ENCODE measurements around the gene CYP2S1.

Gene CYP2S1

GRCh38 chr19:41189425-41190065, 3.5 kb upstream of the CYP2S1 start:
- no peak overlapping the region for H3K18ac ChIP-seq (ENCODE audit: low read length)
- no peak overlapping the region for H2BK120ac ChIP-seq (ENCODE audit: insufficient read depth, low read length, poor library complexity)
- no peak for DNase-seq
- no peak overlapping the region for H3K4ac ChIP-seq (ENCODE audit: low read depth, low read length)
- H3K36me3 ChIP-seq (ENCODE audit: control insufficient read depth in 1 of 2, insufficient read depth in 2 of 2, low read length in 2 of 2), result no peaks in the 10 kb centered on the region
- no peaks in the 10 kb centered on the region for H3K27me3 ChIP-seq (ENCODE audit: insufficient read depth, low read length)
- H3K4me3 ChIP-seq (ENCODE audit: low read depth, low read length), result no peak overlapping the region
- H3K9me3 ChIP-seq (ENCODE audit: insufficient read depth, low read depth, low read length), result no peaks in the 10 kb centered on the region
- WGBS (ENCODE audit: extremely low coverage, insufficient coverage, insufficient read length), result no CpG with 5 or more reads among the region's 8 CpGs
- H3K4me2 ChIP-seq (ENCODE audit: low read length), result no peak overlapping the region
- no peak overlapping the region for H4K8ac ChIP-seq (ENCODE audit: low read depth, low read length)
- H3K14ac ChIP-seq (ENCODE audit: low read length), result no peak overlapping the region
- H3K23ac ChIP-seq (ENCODE audit: low read length), result no peak overlapping the region
- no peak overlapping the region for H3K9ac ChIP-seq (ENCODE audit: low read length)
- no peaks in the 10 kb centered on the region for H3K79me2 ChIP-seq (ENCODE audit: control insufficient read depth, insufficient read depth, low read length, poor library complexity)
- no peak overlapping the region for H4K91ac ChIP-seq (ENCODE audit: low read depth, low read length)
- H2BK5ac ChIP-seq (ENCODE audit: low read depth, low read length, poor library complexity), result no peak overlapping the region
- H3K27ac ChIP-seq (ENCODE audit: low read depth, low read length), result no peak overlapping the region
- H4K12ac ChIP-seq (ENCODE audit: low read depth, low read length), result no peak overlapping the region
- no peak overlapping the region for H2BK12ac ChIP-seq (ENCODE audit: low read length)
- H2AK5ac ChIP-seq (ENCODE audit: low read length), result no peak overlapping the region
- H3K4me1 ChIP-seq (ENCODE audit: control insufficient read depth in 1 of 2, insufficient read depth in 2 of 2, low read length in 2 of 2), result peaks cover 15% of the 10 kb centered on the region in 2 experiments
- peaks cover 4% of the 10 kb centered on the region for H3K79me1 ChIP-seq (ENCODE audit: low read length)
- no peak overlapping the region for H2AFZ ChIP-seq (ENCODE audit: insufficient read depth, low read length, poor library complexity)

- peak overlapping the region; percentile 26 for H3K18ac ChIP-seq (ENCODE audit: low read length)
- H3K4me3 ChIP-seq (ENCODE audit: low read depth, low read length), result peak overlapping the region; percentile 68
- H2AK5ac ChIP-seq (ENCODE audit: low read length), result no peak overlapping the region
- H2AFZ ChIP-seq (ENCODE audit: insufficient read depth, low read length, poor library complexity), result peak overlapping the region; percentile 52
- H3K79me2 ChIP-seq (ENCODE audit: control insufficient read depth, insufficient read depth, low read length, poor library complexity), result no peaks in the 10 kb centered on the region
- no peak overlapping the region for H3K27ac ChIP-seq (ENCODE audit: low read depth, low read length)
- H3K9me3 ChIP-seq (ENCODE audit: insufficient read depth, low read depth, low read length), result no peaks in the 10 kb centered on the region
- H3K27me3 ChIP-seq (ENCODE audit: insufficient read depth, low read length), result no peaks in the 10 kb centered on the region
- no peak overlapping the region for H3K4ac ChIP-seq (ENCODE audit: low read depth, low read length)
- peak overlapping the region; percentile 42 for H4K8ac ChIP-seq (ENCODE audit: low read depth, low read length)
- WGBS (ENCODE audit: extremely low coverage, insufficient coverage, insufficient read length), result no CpG with 5 or more reads among the region's 13 CpGs
- H3K4me1 ChIP-seq (ENCODE audit: control insufficient read depth in 1 of 2, insufficient read depth in 2 of 2, low read length in 2 of 2), result peaks cover 20 to 21% of the 10 kb centered on the region in 2 experiments
- peak overlapping the region; percentile 72 for H3K4me2 ChIP-seq (ENCODE audit: low read length)
- no peak overlapping the region for H2BK12ac ChIP-seq (ENCODE audit: low read length)
- no peaks in the 10 kb centered on the region for H3K36me3 ChIP-seq (ENCODE audit: control insufficient read depth in 1 of 2, insufficient read depth in 2 of 2, low read length in 2 of 2)
- peak overlapping the region; percentile 32 for H2BK120ac ChIP-seq (ENCODE audit: insufficient read depth, low read length, poor library complexity)
- H4K12ac ChIP-seq (ENCODE audit: low read depth, low read length), result no peak overlapping the region
- peak overlapping the region; percentile 16 for H3K14ac ChIP-seq (ENCODE audit: low read length)
- no peak overlapping the region for H2BK5ac ChIP-seq (ENCODE audit: low read depth, low read length, poor library complexity)
- peaks cover 4% of the 10 kb centered on the region for H3K79me1 ChIP-seq (ENCODE audit: low read length)
- H3K23ac ChIP-seq (ENCODE audit: low read length), result no peak overlapping the region
- no peak for DNase-seq
- H4K91ac ChIP-seq (ENCODE audit: low read depth, low read length), result peak overlapping the region; percentile 67
- no peak overlapping the region for H3K9ac ChIP-seq (ENCODE audit: low read length)
Measured at GRCh38 chr19:41193430-41194156, 574 bp downstream of the CYP2S1 start.

GRCh38 chr19:41194157-41194552, 1.1 kb downstream of the CYP2S1 start:
- no peak overlapping the region for H4K91ac ChIP-seq (ENCODE audit: low read depth, low read length)
- H3K14ac ChIP-seq (ENCODE audit: low read length), result no peak overlapping the region
- peak overlapping the region; percentile 72 for H3K4me2 ChIP-seq (ENCODE audit: low read length)
- H3K79me2 ChIP-seq (ENCODE audit: control insufficient read depth, insufficient read depth, low read length, poor library complexity), result no peaks in the 10 kb centered on the region
- peaks cover 20 to 21% of the 10 kb centered on the region in 2 experiments for H3K4me1 ChIP-seq (ENCODE audit: control insufficient read depth in 1 of 2, insufficient read depth in 2 of 2, low read length in 2 of 2)
- H4K8ac ChIP-seq (ENCODE audit: low read depth, low read length), result no peak overlapping the region
- H2BK120ac ChIP-seq (ENCODE audit: insufficient read depth, low read length, poor library complexity), result peak overlapping the region; percentile 21
- no peak overlapping the region for H3K18ac ChIP-seq (ENCODE audit: low read length)
- no peak overlapping the region for H2AFZ ChIP-seq (ENCODE audit: insufficient read depth, low read length, poor library complexity)
- H3K9me3 ChIP-seq (ENCODE audit: insufficient read depth, low read depth, low read length), result no peaks in the 10 kb centered on the region
- H4K12ac ChIP-seq (ENCODE audit: low read depth, low read length), result no peak overlapping the region
- no peak overlapping the region for H2BK5ac ChIP-seq (ENCODE audit: low read depth, low read length, poor library complexity)
- peak overlapping the region; percentile 27 for H2BK12ac ChIP-seq (ENCODE audit: low read length)
- WGBS (ENCODE audit: extremely low coverage, insufficient coverage, insufficient read length), result no CpG with 5 or more reads among the region's 6 CpGs
- H3K23ac ChIP-seq (ENCODE audit: low read length), result no peak overlapping the region
- H2AK5ac ChIP-seq (ENCODE audit: low read length), result peak overlapping the region; percentile 85
- no peak overlapping the region for H3K4ac ChIP-seq (ENCODE audit: low read depth, low read length)
- no peak overlapping the region for H3K27ac ChIP-seq (ENCODE audit: low read depth, low read length)
- no peak overlapping the region for H3K9ac ChIP-seq (ENCODE audit: low read length)
- peaks cover 4% of the 10 kb centered on the region for H3K79me1 ChIP-seq (ENCODE audit: low read length)
- H3K4me3 ChIP-seq (ENCODE audit: low read depth, low read length), result no peak overlapping the region
- no peak for DNase-seq
- H3K36me3 ChIP-seq (ENCODE audit: control insufficient read depth in 1 of 2, insufficient read depth in 2 of 2, low read length in 2 of 2), result no peaks in the 10 kb centered on the region
- H3K27me3 ChIP-seq (ENCODE audit: insufficient read depth, low read length), result no peaks in the 10 kb centered on the region

GRCh38 chr19:41195675-41196497, 2.9 kb downstream of the CYP2S1 start:
- Histone ChIP-seq H3K18ac (ENCODE audit: low read length) (no peak overlapping the region), H3K4me1 (ENCODE audit: control insufficient read depth in 1 of 2, insufficient read depth in 2 of 2, low read length in 2 of 2) (peaks cover 18 to 21% of the 10 kb centered on the region in 2 experiments)

More at GRCh38 chr19:41195675-41196497, 2.9 kb downstream of the CYP2S1 start:
- H3K23ac ChIP-seq (ENCODE audit: low read length), result no peak overlapping the region
- H2BK5ac ChIP-seq (ENCODE audit: low read depth, low read length, poor library complexity), result no peak overlapping the region
- no peak overlapping the region for H3K4me3 ChIP-seq (ENCODE audit: low read depth, low read length)
- H4K12ac ChIP-seq (ENCODE audit: low read depth, low read length), result no peak overlapping the region
- no peak overlapping the region for H2BK12ac ChIP-seq (ENCODE audit: low read length)
- no peak overlapping the region for H2AK5ac ChIP-seq (ENCODE audit: low read length)
- no peak overlapping the region for H2AFZ ChIP-seq (ENCODE audit: insufficient read depth, low read length, poor library complexity)
- no peaks in the 10 kb centered on the region for H3K36me3 ChIP-seq (ENCODE audit: control insufficient read depth in 1 of 2, insufficient read depth in 2 of 2, low read length in 2 of 2)
- peak in 1 of 2 donors; percentile 26 for DNase-seq
- H4K91ac ChIP-seq (ENCODE audit: low read depth, low read length), result no peak overlapping the region
- H3K79me2 ChIP-seq (ENCODE audit: control insufficient read depth, insufficient read depth, low read length, poor library complexity), result no peaks in the 10 kb centered on the region
- peaks cover 4% of the 10 kb centered on the region for H3K79me1 ChIP-seq (ENCODE audit: low read length)
- H3K27me3 ChIP-seq (ENCODE audit: insufficient read depth, low read length), result no peaks in the 10 kb centered on the region
- no peaks in the 10 kb centered on the region for H3K9me3 ChIP-seq (ENCODE audit: insufficient read depth, low read depth, low read length)
- H3K4ac ChIP-seq (ENCODE audit: low read depth, low read length), result no peak overlapping the region
- H3K14ac ChIP-seq (ENCODE audit: low read length), result no peak overlapping the region
- H3K4me2 ChIP-seq (ENCODE audit: low read length), result no peak overlapping the region
- no peak overlapping the region for H2BK120ac ChIP-seq (ENCODE audit: insufficient read depth, low read length, poor library complexity)
- no peak overlapping the region for H3K27ac ChIP-seq (ENCODE audit: low read depth, low read length)
- no CpG with 5 or more reads among the region's 10 CpGs for WGBS (ENCODE audit: extremely low coverage, insufficient coverage, insufficient read length)
- no peak overlapping the region for H3K9ac ChIP-seq (ENCODE audit: low read length)
- H4K8ac ChIP-seq (ENCODE audit: low read depth, low read length), result no peak overlapping the region

All from trophoblast cell (in vitro differentiated cells and primary cell).